Right ventricle myocardium inferior (tissue), 1 donor: ENCODE measurements around the gene SLC45A1. TPM values are rescaled to one million over a fixed set of nuclear protein-coding genes. Genes with fewer than 3 reads are reported as not detected.

ENCODE experiments used
- ATAC-seq: fragments of 200-7000 bp; cut with Tn5 transposase; one replicate; pipeline ENCODE4 v1.9.1; 2020; ENCODE audit warnings: mild to moderate bottlenecking, moderate library complexity
- DNase-seq: peaks from one replicate; pipeline ENCODE4 v3.0.0; 2021; ENCODE audit errors: missing footprints
- intact Hi-C: fragments of 100-400 bp; cut with DNase I; formaldehyde crosslinking; loops from one replicate; pipeline ENCODE4 v1.11.0; 2022
- total RNA-seq: library from RNA; stranded (reverse); fragmentation: NEBNext Ultra II Directional; extraction: Animal tissue kit (Norgen Biotek cat#: 25700); gene quantifications from one replicate; pipeline ENCODE4 v1.2.1, GENCODE V29; 2021
- donor health status: DM: no; HTN: yes; CAD: no; lungs with severe emphysema.

The SLC45A1 gene
- total RNA-seq, 1 donor from 2014 or later, result 2.5 TPM

- ATAC-seq (no peak), DNase-seq (no peak)
- intact Hi-C loops, result no loop called here
Measured at GRCh38 chr1:8360493-8361197, 42.7 kb downstream of the SLC45A1 start.

GRCh38 chr1:8361198-8361849 lies 43.4 kb downstream of the SLC45A1 start:
- ATAC-seq, result no peak
- intact Hi-C loops, result no loop called here
- no peak for DNase-seq

DNA sequence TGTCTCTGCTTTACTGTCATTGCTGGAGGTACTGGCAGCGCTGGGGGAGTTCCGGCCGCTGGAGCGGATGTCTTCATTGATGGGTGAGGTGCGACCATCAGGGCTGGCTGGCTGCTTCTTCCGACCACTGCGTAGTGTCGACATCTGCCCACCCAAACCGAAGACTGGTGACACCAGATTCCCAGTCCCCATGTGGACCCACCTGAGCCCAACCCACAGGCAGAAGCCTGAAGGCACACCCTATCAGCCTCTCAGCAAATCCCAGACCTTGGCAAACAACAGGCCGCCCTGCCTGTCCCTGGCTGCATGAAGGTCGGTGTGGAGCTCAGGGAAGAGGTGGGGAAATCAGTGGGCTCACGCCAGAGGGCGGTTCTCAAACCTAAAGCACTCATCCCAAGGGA lies 44.8 kb downstream of the SLC45A1 start:
- intact Hi-C loops, result no loop called here
- DNase-seq (no peak), ATAC-seq (peak; percentile 45)

DNA sequence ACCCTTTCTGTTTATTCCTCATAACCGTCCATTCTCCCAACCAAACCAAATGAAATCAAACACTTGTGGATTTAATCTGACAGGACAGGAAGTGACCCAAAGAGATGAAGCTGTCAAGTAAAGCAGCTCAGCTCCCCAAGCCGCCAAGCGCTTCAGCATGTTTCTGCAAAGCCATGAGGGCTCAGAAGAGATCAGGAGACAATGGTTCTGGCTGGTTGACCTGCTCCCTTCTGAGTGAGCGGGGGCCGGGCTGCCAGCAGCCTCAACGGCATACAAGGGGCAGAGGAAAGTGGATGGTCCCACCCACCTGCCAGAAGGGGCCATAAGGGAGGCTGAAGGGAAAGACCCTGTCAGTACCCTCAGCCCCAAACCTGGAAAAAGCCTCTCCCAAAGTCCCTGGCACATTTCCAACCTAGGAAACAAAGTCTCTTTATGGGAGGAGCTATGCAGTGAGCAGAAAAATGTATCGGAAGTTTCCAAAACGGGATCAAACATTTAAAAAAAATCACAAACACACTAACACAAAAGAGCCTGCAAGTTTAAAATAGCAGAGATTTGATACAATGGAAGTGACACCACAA lies 45.4 kb downstream of the SLC45A1 start:
- peak; percentile 69 for DNase-seq

DNA sequence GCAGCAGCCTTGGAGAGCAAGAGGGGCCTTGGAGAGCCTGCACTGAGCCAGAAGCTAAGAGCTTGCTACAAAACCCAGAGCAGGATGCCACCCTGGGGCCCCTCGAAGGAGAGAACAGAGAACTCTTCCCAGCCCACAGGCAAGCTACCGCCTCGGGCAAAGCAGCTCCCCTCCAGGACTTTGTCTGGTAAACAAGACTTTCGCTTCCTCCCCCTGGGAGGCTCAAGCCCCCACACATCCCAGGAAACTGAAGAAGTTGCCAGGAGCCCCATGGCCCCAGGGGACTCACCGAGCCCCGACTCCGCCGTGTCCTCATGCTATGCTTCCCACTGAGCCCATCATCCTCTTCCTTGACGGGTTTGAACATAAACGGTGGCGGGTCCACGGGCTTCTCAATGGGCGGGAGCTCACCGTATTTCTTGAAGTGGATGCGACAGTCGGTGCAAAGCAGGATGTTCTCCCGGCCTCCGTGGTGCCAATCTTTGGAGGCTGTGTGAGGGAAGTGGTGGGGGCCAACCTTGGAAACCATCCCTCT lies 45.9 kb downstream of the SLC45A1 start:
- DNase-seq, result no peak
- no peak for ATAC-seq
- intact Hi-C loops, result no loop called here

More for the DNA sequence above, 45.4 kb downstream of the SLC45A1 start:
- intact Hi-C loops, result no loop called here
- no peak for ATAC-seq

GRCh38 chr1:8364528-8365442 lies 46.9 kb downstream of the SLC45A1 start:
- intact Hi-C loops, result no loop called here
- ATAC-seq (peak; percentile 53), DNase-seq (peak; percentile 79)

DNA sequence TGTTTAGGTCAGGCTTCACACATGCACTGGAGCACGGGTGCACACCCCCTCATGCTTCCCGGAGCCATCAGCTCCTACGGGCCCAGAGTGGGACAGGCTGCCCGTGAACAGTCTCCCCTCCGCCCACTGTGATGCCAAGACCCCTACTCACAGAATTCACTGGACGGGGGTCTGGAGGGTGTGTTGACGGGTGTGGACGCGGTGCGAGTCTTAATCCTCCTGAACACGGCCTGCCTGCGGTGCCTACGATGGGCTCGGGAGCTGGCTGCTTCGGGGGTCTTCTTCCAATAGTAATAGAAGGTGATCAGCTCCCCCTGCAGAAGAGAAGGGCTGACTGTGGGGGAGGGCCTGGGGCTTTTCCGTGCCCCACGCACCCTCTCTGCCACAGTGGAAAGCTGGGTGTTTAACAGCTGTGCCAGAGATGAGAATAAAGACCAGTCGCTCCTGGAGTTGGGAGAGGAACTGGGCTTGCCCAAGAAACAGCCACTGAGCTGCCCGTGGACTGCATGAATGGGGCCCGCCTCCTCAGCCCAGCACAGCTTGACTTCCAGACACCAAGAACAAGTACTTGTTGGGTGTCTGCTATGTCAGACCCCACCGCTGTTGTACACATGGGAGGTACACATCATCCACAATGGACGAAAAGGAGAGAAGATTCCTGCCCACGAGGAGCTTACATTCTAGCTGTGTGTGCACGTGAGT lies 47.9 kb downstream of the SLC45A1 start:
- intact Hi-C loops, result loop anchor here (2.0 kb wide), 1 partner anchor 59 kb away; no protein-coding TSS in a partner anchor
- no peak for DNase-seq
- ATAC-seq, result no peak

GRCh38 chr1:8367571-8368194 lies 49.8 kb downstream of the SLC45A1 start:
- intact Hi-C loops, result loop anchor here (2.0 kb wide), 1 partner anchor 57 kb away; no protein-coding TSS in a partner anchor
- DNase-seq (no peak), ATAC-seq (no peak)

DNA sequence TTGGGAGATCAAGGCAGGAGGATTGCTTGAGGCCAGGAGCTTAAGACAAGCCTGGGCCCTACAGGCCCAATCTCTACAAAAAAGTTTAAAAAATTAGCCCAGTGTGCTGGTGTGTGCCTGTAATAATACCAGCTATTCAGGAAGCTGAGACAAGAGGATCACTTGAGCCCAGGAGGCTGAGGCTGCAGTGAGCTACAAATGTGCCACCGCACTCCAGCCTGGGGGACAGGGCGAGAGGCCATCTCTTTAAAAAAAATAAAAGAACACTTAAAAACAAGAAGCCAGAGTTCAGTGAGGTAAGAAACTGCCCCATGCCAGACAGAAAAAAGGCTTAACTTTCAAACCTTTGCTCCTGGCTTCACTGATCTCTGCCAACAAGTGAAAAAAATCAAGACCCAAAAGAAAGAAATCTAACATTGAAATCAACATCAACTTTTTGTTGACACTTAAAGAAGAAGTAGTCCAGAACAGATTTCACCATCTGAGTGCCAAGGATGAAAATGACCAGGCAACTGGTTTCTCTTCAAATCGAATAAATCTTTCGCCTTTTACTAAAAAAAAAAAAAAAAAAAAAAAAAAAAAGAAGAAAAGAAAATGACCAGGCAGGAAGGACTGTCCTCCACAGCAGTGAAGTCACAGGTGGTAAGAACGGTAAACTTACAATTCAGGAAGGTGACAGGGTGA lies 51.2 kb downstream of the SLC45A1 start:
- intact Hi-C loops, result no loop called here
- ATAC-seq (no peak), DNase-seq (no peak)

- intact Hi-C loops, result loop anchor here (5.0 kb wide), 2 partner anchors 37 to 157 kb away; no protein-coding TSS in a partner anchor
- ATAC-seq (no peak), DNase-seq (no peak)
Measured at GRCh38 chr1:8370046-8370881, 52.4 kb downstream of the SLC45A1 start.

DNA sequence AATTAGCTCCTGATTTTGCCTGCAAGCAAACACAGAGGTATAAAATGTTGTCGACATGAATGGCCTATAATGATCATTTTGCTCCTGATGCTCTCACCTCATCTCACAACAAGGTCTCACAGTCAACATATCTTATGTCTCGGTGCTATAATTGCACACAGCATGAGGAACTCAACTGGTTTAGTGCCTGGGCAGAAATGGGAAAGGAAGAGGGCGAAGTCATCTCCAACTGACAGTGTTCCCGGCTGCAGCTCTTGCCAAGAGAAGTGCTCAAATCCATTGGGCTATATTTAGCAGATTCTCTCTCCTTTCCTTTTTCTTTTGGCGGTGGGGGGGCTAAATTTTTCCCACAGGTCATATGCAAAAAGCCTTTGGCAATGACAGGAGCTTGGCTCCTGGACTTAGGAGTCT lies 53.0 kb downstream of the SLC45A1 start:
- intact Hi-C loops, result loop anchor here (5.0 kb wide), 2 partner anchors 36 to 156 kb away; no protein-coding TSS in a partner anchor
- DNase-seq (no peak), ATAC-seq (peak; percentile 35)

GRCh38 chr1:8371372-8371991 lies 53.6 kb downstream of the SLC45A1 start:
- no peak for DNase-seq
- no peak for ATAC-seq
- intact Hi-C loops, result loop anchor here (5.0 kb wide), 2 partner anchors 36 to 156 kb away; no protein-coding TSS in a partner anchor

DNA sequence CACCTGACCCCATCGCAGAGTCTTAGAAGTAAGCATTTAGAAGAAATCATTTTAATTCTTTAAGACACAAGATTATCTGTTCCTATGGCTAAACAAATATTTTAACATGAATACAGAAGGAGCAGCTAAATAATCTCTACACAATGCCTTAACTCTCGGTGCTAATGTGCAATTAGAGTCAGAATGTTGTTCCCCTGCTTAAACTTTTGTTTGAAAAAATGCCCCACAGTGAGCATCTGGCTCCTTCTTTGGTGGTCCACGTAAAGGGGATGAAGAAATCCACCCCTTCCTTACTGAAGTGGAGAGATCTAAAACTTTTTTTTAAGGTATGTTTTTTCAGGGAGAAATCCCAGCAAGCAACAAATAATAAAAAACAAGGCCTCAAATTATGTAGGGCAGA lies 55.2 kb downstream of the SLC45A1 start:
- ATAC-seq, result no peak
- no peak for DNase-seq
- intact Hi-C loops, result loop anchor here (5.0 kb wide), 2 partner anchors 34 to 154 kb away; no protein-coding TSS in a partner anchor

- intact Hi-C loops, result loop anchor here (5.0 kb wide), 2 partner anchors 34 to 154 kb away; no protein-coding TSS in a partner anchor
Measured at GRCh38 chr1:8373581-8374241, 55.8 kb downstream of the SLC45A1 start.

GRCh38 chr1:8374356-8374755 lies 56.4 kb downstream of the SLC45A1 start:
- intact Hi-C loops, result loop anchor here (5.0 kb wide), 2 partner anchors 33 to 153 kb away; no protein-coding TSS in a partner anchor
- no peak for DNase-seq
- ATAC-seq, result no peak

More at GRCh38 chr1:8373581-8374241, 55.8 kb downstream of the SLC45A1 start:
- DNase-seq (peak; percentile 78), ATAC-seq (peak; percentile 86)
